Testis (tissue), 3 donors: Measurements from ENCODE around the gene PRPS2. TPM values are rescaled to one million over a fixed set of nuclear protein-coding genes. Genes with fewer than 3 reads are reported as not detected.

Experiments used
- DNase-seq: peaks from one replicate; pipeline ENCODE4 v3.0.0-alpha.2; 2019
- H3K27ac ChIP-seq, 2 donors: fragments of 200-600 bp; sonication (generic); one replicate each; pipeline ENCODE4 v1.5.1; 2019
- H3K27me3 ChIP-seq: fragments of 200-600 bp; sonication (generic); one replicate; pipeline ENCODE4 v1.5.1; 2019
- H3K36me3 ChIP-seq: fragments of 200-600 bp; sonication (generic); one replicate; pipeline ENCODE4 v1.5.1; 2017; ENCODE audit warnings: low read depth; ENCODE audit errors: missing control alignments
- H3K4me1 ChIP-seq: fragments of 200-600 bp; sonication (generic); one replicate; pipeline ENCODE4 v1.5.1; 2019
- H3K4me3 ChIP-seq, 2 donors: fragments of 200-600 bp; sonication (generic); one replicate each; pipeline ENCODE4 v1.5.1; 2017 to 2019
- H3K9me3 ChIP-seq: fragments of 200-600 bp; sonication (generic); one replicate; pipeline ENCODE4 v1.5.1; 2017
- POLR2A ChIP-seq: fragments of 450-650 bp; IDR thresholded peaks from one replicate; pipeline ENCODE4 v1.6.1; 2017; ENCODE audit warnings: antibody characterized with exemption, mild to moderate bottlenecking, moderate library complexity
- WGBS, 2 donors: methylation state at CpG; one replicate each; pipeline ENCODE4 v1.1.5; 2018; 5-methylcytosine and 5-hydroxymethylcytosine counted together
- intact Hi-C: fragments of 100-400 bp; cut with DNase I; formaldehyde crosslinking; loops from one replicate; pipeline ENCODE4 v1.15.1; 2023; ENCODE audit warnings: low total_unique reads
- polyA plus RNA-seq: library from polyadenylated mRNA; stranded (reverse); fragments of 350-450 nt; fragmentation: Illumina TruSeq; extraction: RNeasy Lipid Tissue Mini Kit (QIAGEN cat#74804); gene quantifications from one replicate; pipeline ENCODE4 v1.2.3, GENCODE V29; 2014; ENCODE audit warnings: low read depth, low replicate concordance; ENCODE audit not compliant: insufficient read depth
- total RNA-seq, 2 donors: library from RNA; depleted of rRNA; stranded (reverse); fragments of >200 nt; gene quantifications; one replicate each; pipeline ENCODE4 v1.2.3, GENCODE V29; 2016
- TF ChIP-seq, protein P1 (sequence below), 3 experiments: fragments of 450-650 bp in 2 of 3; fragments of 200-600 bp in 1 of 3; sonication (generic) in 1 of 3; IDR thresholded peaks; one replicate each; pipeline ENCODE4 v1.5.1; 2016 to 2019; ENCODE audit warnings: antibody characterized with exemption in 3 of 3, mild to moderate bottlenecking in 2 of 3, moderate library complexity in 1 of 3

The PRPS2 gene
- total and polyA plus RNA-seq, 3 donors from 2014 or later, result 224 to 693 (median 331) TPM

DNA sequence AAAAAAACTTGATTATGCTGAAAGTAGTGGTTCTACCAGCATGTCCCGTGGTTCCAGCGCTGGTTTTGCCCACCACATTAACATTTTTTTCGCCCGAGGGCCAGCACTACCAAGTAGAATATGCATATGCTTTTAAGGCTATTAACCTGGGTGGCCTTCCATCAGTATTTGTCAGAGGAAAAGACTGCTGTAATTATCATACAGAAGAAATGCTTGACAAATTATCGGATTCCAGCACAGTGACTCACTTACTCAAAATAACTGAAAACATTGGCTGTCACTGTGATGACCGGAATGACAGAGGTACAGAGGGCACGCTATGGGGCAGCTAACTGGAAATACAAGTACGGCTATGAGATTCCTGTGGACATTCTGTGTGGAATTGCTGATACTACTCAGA lies 34.6 kb downstream of the PRPS2 start:
- 87 to 95% methylated on average over 8 of the region's 8 CpGs for WGBS, 2 donors
- no peaks in the 10 kb centered on the region for H3K36me3 ChIP-seq
- no peak overlapping the region for H3K27ac ChIP-seq
- no peaks in the 10 kb centered on the region for H3K4me1 ChIP-seq
- H3K9me3 ChIP-seq, result no peaks in the 10 kb centered on the region
- intact Hi-C loops, result no loop called here
- TF ChIP-seq, protein P1, sequence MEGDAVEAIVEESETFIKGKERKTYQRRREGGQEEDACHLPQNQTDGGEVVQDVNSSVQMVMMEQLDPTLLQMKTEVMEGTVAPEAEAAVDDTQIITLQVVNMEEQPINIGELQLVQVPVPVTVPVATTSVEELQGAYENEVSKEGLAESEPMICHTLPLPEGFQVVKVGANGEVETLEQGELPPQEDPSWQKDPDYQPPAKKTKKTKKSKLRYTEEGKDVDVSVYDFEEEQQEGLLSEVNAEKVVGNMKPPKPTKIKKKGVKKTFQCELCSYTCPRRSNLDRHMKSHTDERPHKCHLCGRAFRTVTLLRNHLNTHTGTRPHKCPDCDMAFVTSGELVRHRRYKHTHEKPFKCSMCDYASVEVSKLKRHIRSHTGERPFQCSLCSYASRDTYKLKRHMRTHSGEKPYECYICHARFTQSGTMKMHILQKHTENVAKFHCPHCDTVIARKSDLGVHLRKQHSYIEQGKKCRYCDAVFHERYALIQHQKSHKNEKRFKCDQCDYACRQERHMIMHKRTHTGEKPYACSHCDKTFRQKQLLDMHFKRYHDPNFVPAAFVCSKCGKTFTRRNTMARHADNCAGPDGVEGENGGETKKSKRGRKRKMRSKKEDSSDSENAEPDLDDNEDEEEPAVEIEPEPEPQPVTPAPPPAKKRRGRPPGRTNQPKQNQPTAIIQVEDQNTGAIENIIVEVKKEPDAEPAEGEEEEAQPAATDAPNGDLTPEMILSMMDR (IDR thresholded peaks at IDR 0.05), result no peak
- TF ChIP-seq POLR2A, result no peak
- no peak overlapping the region for H3K4me3 ChIP-seq
- no peaks in the 10 kb centered on the region for H3K27me3 ChIP-seq
- no peak for DNase-seq

DNA sequence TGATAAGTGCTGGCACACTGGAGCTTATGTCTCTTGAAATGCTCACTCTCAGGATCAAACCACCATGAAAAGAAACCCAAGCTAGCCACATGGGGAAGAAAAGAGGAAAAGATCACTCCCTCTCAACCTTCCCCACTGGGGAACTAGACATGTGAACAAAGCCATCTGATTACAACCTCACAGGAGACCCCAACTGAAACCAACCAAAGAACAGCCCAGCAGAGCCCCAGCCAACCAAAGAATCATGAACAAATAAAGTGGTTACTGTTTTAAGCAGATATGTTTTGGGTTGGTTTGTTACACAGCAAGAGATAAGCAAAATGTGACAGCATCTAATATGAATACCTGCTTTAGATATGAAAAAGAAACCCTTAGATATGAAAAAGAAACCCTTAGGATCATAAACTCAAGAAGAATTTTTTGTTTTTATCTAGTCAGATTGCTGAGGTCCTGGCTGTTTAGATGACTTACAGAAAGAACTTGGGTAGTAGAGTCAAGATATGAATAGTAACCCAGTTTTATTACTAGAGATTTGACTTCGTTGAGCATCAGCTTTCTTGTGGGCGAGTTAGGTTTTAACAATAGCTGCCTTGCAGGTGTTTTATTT lies 52.0 kb downstream of the PRPS2 start:
- H3K4me1 ChIP-seq, result no peaks in the 10 kb centered on the region
- H3K27ac ChIP-seq, result no peak overlapping the region
- intact Hi-C loops, result no loop called here
- H3K27me3 ChIP-seq, result no peaks in the 10 kb centered on the region
- WGBS, 2 donors, result 80 to 86% methylated on average over 2 of the region's 2 CpGs
- H3K36me3 ChIP-seq, result no peaks in the 10 kb centered on the region
- no peaks in the 10 kb centered on the region for H3K9me3 ChIP-seq
- DNase-seq, result no peak
- no peak for TF ChIP-seq POLR2A
- TF ChIP-seq, protein P1 (IDR thresholded peaks at IDR 0.05), result no peak
- H3K4me3 ChIP-seq, result no peak overlapping the region

DNA sequence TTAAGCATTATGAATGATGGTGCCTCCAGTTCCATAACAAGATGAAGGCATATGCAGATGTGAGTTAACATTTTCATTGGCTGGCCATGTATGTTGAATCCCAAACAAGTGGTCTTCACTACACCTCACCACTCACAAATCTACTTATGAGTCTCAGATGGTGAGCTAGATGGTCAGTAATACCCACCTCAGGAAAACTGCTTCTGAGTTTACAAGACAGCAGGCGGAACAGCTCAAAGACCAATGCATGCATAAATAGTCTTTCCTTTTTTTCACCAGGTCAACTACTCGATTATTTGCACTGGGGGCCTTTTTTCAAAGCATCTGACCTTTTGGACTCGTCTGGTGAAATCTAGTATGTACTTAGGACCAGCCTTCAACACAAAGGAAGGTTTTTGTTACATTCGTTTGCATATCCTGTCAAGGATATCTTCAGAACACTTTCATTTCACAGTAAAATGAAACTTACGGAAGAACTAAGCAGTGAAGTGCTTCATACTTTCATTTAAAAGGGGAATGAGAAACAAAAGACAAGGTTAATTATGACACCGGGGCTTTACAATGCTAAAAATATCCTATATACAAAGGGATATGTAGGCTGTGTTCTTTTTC lies 52.6 kb downstream of the PRPS2 start:
- Histone ChIP-seq H3K27me3 (no peaks in the 10 kb centered on the region), H3K27ac (no peak overlapping the region), H3K4me3 (no peak overlapping the region), H3K4me1 (no peaks in the 10 kb centered on the region), H3K9me3 (no peaks in the 10 kb centered on the region), H3K36me3 (no peaks in the 10 kb centered on the region)
- 42 to 53% methylated on average over 6 of the region's 6 CpGs for WGBS, 2 donors
- TF ChIP-seq, protein P1 (IDR thresholded peaks at IDR 0.05), result no peak
- TF ChIP-seq POLR2A, result no peak
- intact Hi-C loops, result no loop called here
- no peak for DNase-seq

DNA sequence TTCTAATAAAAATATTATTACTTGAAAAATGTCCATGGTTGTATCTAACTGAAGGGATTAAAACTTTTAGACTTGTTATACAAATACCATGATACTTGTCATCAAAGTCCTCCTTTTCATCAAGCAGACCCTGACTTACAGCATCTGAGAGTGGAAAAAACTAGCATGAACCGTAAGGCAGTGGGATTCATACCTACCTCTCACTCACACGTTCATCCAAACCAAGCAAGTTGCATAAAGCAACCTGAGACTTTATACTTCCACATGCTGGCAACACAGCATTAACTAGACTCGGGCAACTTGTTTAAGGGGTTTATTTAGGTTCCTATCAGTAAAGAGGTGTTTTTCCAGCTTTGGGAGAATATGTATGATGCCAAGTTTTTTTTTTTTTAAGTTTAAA lies 53.1 kb downstream of the PRPS2 start:
- Histone ChIP-seq H3K9me3 (no peaks in the 10 kb centered on the region), H3K36me3 (no peaks in the 10 kb centered on the region), H3K4me3 (no peak overlapping the region), H3K27me3 (no peaks in the 10 kb centered on the region), H3K4me1 (no peaks in the 10 kb centered on the region), H3K27ac (no peak overlapping the region)
- 54 to 83% methylated on average over 2 to 3 of the region's 3 CpGs for WGBS, 2 donors
- no peak for DNase-seq
- intact Hi-C loops, result no loop called here
- no peak for TF ChIP-seq POLR2A
- TF ChIP-seq, protein P1 (IDR thresholded peaks at IDR 0.05), result no peak

DNA sequence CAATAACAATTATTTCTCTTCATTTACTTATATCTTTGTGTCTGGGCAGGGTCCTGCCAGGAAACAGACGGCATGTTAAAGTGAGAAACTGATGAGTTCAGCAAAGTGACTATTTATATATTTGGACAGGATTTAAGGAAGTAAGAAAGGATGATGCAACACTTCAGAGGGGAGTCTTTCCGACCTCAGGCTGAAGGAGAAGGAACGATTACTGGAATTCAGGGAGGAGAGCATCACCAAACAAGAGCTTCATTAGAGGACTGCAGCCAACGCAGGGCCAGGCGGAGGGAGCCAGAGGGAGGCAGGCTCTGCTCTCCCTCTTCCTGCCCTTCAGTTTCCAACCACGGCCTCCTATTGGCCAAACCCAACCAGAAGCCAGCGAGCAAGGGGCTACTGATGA lies 74.1 kb downstream of the PRPS2 start:
- Histone ChIP-seq H3K27me3 (no peaks in the 10 kb centered on the region), H3K4me1 (no peaks in the 10 kb centered on the region), H3K4me3 (no peak overlapping the region), H3K9me3 (no peaks in the 10 kb centered on the region), H3K27ac (no peak overlapping the region), H3K36me3 (no peaks in the 10 kb centered on the region)
- no peak for DNase-seq
- intact Hi-C loops, result no loop called here
- TF ChIP-seq POLR2A, result no peak
- TF ChIP-seq, protein P1 (IDR thresholded peaks at IDR 0.05), result no peak
- 77 to 78% methylated on average over 7 of the region's 7 CpGs for WGBS, 2 donors
